ENCODE measurements around the gene NIP7.

DNA sequence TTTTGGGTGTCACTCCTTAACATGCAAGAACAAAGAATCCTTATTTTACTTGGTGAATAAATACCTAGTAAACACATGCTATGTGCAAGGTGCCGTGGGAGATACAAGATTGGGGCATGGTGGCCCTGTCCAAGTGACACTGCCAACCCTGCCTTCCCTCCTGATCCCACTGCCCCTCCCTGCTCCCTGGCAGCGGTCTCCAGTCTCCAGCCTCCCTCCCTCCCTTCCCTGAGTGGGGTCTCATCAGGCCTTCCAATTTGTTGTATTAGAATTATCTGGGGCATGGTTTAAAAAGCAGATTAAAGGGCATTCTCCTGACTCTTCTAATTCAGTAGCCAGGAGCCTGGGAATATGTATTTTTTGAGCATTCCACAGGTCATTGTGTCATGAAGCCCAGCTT, 24.5 kb downstream of the NIP7 start:
- TF ChIP-seq, protein P1, sequence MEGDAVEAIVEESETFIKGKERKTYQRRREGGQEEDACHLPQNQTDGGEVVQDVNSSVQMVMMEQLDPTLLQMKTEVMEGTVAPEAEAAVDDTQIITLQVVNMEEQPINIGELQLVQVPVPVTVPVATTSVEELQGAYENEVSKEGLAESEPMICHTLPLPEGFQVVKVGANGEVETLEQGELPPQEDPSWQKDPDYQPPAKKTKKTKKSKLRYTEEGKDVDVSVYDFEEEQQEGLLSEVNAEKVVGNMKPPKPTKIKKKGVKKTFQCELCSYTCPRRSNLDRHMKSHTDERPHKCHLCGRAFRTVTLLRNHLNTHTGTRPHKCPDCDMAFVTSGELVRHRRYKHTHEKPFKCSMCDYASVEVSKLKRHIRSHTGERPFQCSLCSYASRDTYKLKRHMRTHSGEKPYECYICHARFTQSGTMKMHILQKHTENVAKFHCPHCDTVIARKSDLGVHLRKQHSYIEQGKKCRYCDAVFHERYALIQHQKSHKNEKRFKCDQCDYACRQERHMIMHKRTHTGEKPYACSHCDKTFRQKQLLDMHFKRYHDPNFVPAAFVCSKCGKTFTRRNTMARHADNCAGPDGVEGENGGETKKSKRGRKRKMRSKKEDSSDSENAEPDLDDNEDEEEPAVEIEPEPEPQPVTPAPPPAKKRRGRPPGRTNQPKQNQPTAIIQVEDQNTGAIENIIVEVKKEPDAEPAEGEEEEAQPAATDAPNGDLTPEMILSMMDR (IDR thresholded peaks at IDR 0.05 in 4 of 5, conservative IDR thresholded peaks at IDR 0.05 in 1 of 5), result no peak
- TF ChIP-seq POLR2A (IDR thresholded peaks at IDR 0.05), result no peak

All from gastrocnemius medialis (tissue), 4 donors.